Right lobe of liver (tissue), 4 donors: ENCODE data around the gene ITSN1.

Experiments
- CTCF ChIP-seq, 4 donors: fragments of 200-600 bp in 3 of 4; fragments of 450-650 bp in 1 of 4; IDR thresholded peaks; one replicate each; pipeline versions ENCODE4 v1.5.1 to v1.8.0; 2016 to 2022; ENCODE audit warnings: antibody characterized with exemption in 4 of 4, mild to moderate bottlenecking in 2 of 4
- POLR2A ChIP-seq: fragments of 450-650 bp; IDR thresholded peaks from one replicate; pipeline ENCODE4 v1.6.1; 2017; ENCODE audit warnings: antibody characterized with exemption, mild to moderate bottlenecking
- donor health status: DM: no; HTN: no; CAD: no.
- donor health status: DM: no; HTN: no; CAD: no.
- donor health status: DM: no; HTN: yes; CAD: no.

- TF ChIP-seq CTCF (IDR thresholded peaks at IDR 0.05) (no peak), POLR2A (no peak)
Observed at GRCh38 chr21:33712022-33712803, 69.9 kb downstream of the ITSN1 start.
